HepG2 (cell line): ENCODE results near the gene VEGFA. TPM values are rescaled to one million over a fixed set of nuclear protein-coding genes. Genes with fewer than 3 reads are reported as not detected.
A peak's percentile ranks its signal among the peaks of the same experiment; 100 is the strongest.

ENCODE experiments used
- HMGXB3 ChIP-seq: sonication (generic); formaldehyde crosslinking; IDR thresholded peaks from 2 replicates; pipeline ENCODE4 v1.4.0; 2020; ENCODE audit warnings: missing genetic modification reagents, borderline replicate concordance
- KDM3A ChIP-seq: IDR thresholded peaks from 2 replicates; pipeline ENCODE4 v1.6.1; 2018; ENCODE audit warnings: low read depth, missing compliant biosample characterization
- MED13 ChIP-seq: sonication (generic); formaldehyde crosslinking; IDR thresholded peaks from 2 replicates; pipeline ENCODE4 v1.5.0; 2020; ENCODE audit warnings: missing genetic modification reagents
- MED8 ChIP-seq: sonication (generic); formaldehyde crosslinking; IDR thresholded peaks from 2 replicates; pipeline ENCODE4 v1.8.1; 2023; ENCODE audit warnings: mild to moderate bottlenecking, missing genetic modification reagents; ENCODE audit not compliant: insufficient replicate concordance
- POLR2AphosphoS5 ChIP-seq: IDR thresholded peaks from 2 replicates; pipeline ENCODE4 v1.6.1; 2012; ENCODE audit warnings: low read depth, low read length
- REPIN1 ChIP-seq: sonication (generic); formaldehyde crosslinking; IDR thresholded peaks from 2 replicates; pipeline ENCODE4 v1.8.0; 2022; ENCODE audit warnings: missing genetic modification reagents, low read depth, mild to moderate bottlenecking, borderline replicate concordance
- RFXAP ChIP-seq: sonication (generic); formaldehyde crosslinking; IDR thresholded peaks from 2 replicates; pipeline ENCODE4 v1.4.0; 2020; ENCODE audit warnings: missing genetic modification reagents, borderline replicate concordance
- SMYD3 ChIP-seq: sonication (generic); formaldehyde crosslinking; IDR thresholded peaks from 2 replicates; pipeline ENCODE4 v1.8.1; 2023; ENCODE audit warnings: mild to moderate bottlenecking, missing genetic modification reagents
- TEAD3 ChIP-seq: optimal IDR thresholded peaks from 2 replicates; pipeline ENCODE3; 2016; ENCODE audit warnings: borderline replicate concordance
- TFE3 ChIP-seq: IDR thresholded peaks from 2 replicates; pipeline ENCODE4 v1.6.1; 2016
- ZBED4 ChIP-seq: sonication (generic); formaldehyde crosslinking; IDR thresholded peaks from 2 replicates; pipeline ENCODE4 v1.4.0; 2020; ENCODE audit warnings: missing genetic modification reagents, borderline replicate concordance
- ZBTB34 ChIP-seq: sonication (generic); formaldehyde crosslinking; IDR thresholded peaks from 2 replicates; pipeline ENCODE4 v1.8.0; 2022; ENCODE audit warnings: mild to moderate bottlenecking, missing genetic modification reagents
- ZFY ChIP-seq: sonication (generic); formaldehyde crosslinking; IDR thresholded peaks from 2 replicates; pipeline ENCODE4 v1.4.0; 2020; ENCODE audit warnings: missing genetic modification reagents
- ZNF207 ChIP-seq: fragments of 450-650 bp; IDR thresholded peaks from 2 replicates; pipeline ENCODE4 v1.6.1; 2016; ENCODE audit warnings: antibody characterized with exemption, borderline replicate concordance
- ZNF431 ChIP-seq: sonication (generic); formaldehyde crosslinking; IDR thresholded peaks from 2 replicates; pipeline ENCODE4 v1.9.0; 2022; ENCODE audit warnings: missing genetic modification reagents, low read depth, mild to moderate bottlenecking, borderline replicate concordance
- ZNF446 ChIP-seq: sonication (generic); formaldehyde crosslinking; IDR thresholded peaks from 2 replicates; pipeline ENCODE4 v1.5.0; 2020; ENCODE audit warnings: mild to moderate bottlenecking, missing genetic modification reagents
- ZNF597 ChIP-seq: sonication (generic); formaldehyde crosslinking; IDR thresholded peaks from 2 replicates; pipeline ENCODE4 v1.5.0; 2020; ENCODE audit warnings: missing genetic modification reagents
- polyA plus RNA-seq, 8 experiments: library from polyadenylated mRNA; depleted of rRNA in 3 of 8; stranded (reverse) in 7 of 8; unstranded in 1 of 8; fragments of >200 nt; fragmentation: Illumina TruSeq in 4 of 8; extraction: Trizol in 4 of 8; gene quantifications; 2 replicates each; pipeline versions ENCODE4 v1.2.1 to v1.2.3, GENCODE V29; 2011 to 2016; ENCODE audit warnings: low read depth in 4 of 8, missing spikeins in 1 of 8, mixed read lengths in 1 of 8; ENCODE audit not compliant: insufficient read depth in 1 of 8
- total RNA-seq, 5 experiments: library from RNA; depleted of rRNA; stranded (reverse); fragments of >200 nt; fragmentation: Illumina TruSeq; extraction: Trizol; gene quantifications; 2 replicates each; pipeline ENCODE4 v1.2.3, GENCODE V29; 2016; ENCODE audit warnings: low read depth in 1 of 5

VEGFA gene
- total and polyA plus RNA-seq, 2 of the 13 experiments (the other 11 are each of a cell fraction or from before 2014, with no cell fraction given), result 68.1 to 629 TPM

- TF ChIP-seq ZBTB34 (CRISPR knock-in tag) (0 out of 2 replicates have a peak, but pooled peaks have one; percentile 31), TEAD3 (CRISPR knock-in tag) (no peak), POLR2AphosphoS5 (no peak), ZNF431 (CRISPR knock-in tag) (peak; percentile 61; the same call in 1 of the 2 replicates), HMGXB3 (CRISPR knock-in tag) (peak; percentile 16; the same call in 1 of the 2 replicates), TFE3 (0 out of 2 replicates have a peak, but pooled peaks have one; percentile 27), KDM3A (CRISPR knock-in tag) (0 out of 2 replicates have a peak, but pooled peaks have one; percentile 38), ZNF597 (no peak), ZFY (CRISPR knock-in tag) (0 out of 2 replicates have a peak, but pooled peaks have one; percentile 5), MED8 (CRISPR knock-in tag) (no peak), REPIN1 (CRISPR knock-in tag) (peak; percentile 40; the same call in 1 of the 2 replicates), ZBED4 (0 out of 2 replicates have a peak, but pooled peaks have one; percentile 16), MED13 (CRISPR knock-in tag) (no peak), RFXAP (no peak), SMYD3 (CRISPR knock-in tag) (0 out of 2 replicates have a peak, but pooled peaks have one; percentile 57), ZNF446 (CRISPR knock-in tag) (0 out of 2 replicates have a peak, but pooled peaks have one; percentile 49), ZNF207 (no peak)
These were observed 35.7 kb downstream of the VEGFA start (continued) for GRCh38 chr6:43805699-43806042.
